ENCODE results near the gene RGS19. TPM values are rescaled to one million over a fixed set of nuclear protein-coding genes. Genes with fewer than 3 reads are reported as not detected.

RGS19 gene
- total RNA-seq, 1 experiment from 2014 or later = 12.8 TPM

DNA sequence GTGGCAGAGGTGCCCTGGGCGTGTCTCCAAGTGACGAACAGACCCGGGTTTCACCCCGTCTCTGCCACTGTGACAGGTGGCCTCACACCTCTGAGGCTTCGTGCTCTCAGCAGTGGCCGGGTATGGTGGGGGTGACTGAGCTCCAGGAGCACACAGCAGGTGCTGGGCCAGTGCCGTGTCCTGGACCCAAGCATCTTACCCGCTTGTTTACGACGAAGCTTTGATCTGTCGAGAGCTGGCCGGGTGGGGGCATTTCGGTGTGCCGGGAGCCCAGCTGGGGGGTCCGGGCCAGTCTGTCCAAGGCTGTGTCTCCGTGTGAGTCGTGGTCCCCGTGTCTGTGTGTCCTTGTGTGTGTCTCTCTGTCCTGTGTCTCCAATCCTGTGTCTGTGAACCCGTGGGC lies 12.0 kb upstream of the RGS19 start:
- H3K27me3 ChIP-seq (ENCODE audit: insufficient read depth, low read length) = no peaks in the 10 kb centered on the region
- WGBS (ENCODE audit: extremely low coverage, insufficient read length, low lambda C conversion rate) = no CpG with 5 or more reads among the region's 19 CpGs

More for the DNA sequence above, 12.0 kb upstream of the RGS19 start:
- H3K23ac ChIP-seq (ENCODE audit: insufficient read length, low read depth, low read length) = no peak overlapping the region
- no peak overlapping the region for H3K4ac ChIP-seq (ENCODE audit: low read depth, low read length)
- no peak overlapping the region for H3K27ac ChIP-seq (ENCODE audit: insufficient read length, low read depth, low read length)
- no peaks in the 10 kb centered on the region for H3K79me1 ChIP-seq (ENCODE audit: insufficient read depth, low read depth, low read length, poor library complexity, severe bottlenecking)
- H3K56ac ChIP-seq (ENCODE audit: insufficient read length, low read depth, low read length) = no peak overlapping the region
- H3K18ac ChIP-seq (ENCODE audit: insufficient read length, low read depth, low read length) = no peak overlapping the region
- no peak overlapping the region for H2BK120ac ChIP-seq (ENCODE audit: low read depth, low read length, poor library complexity, severe bottlenecking)
- H3K36me3 Mint-ChIP-seq (ENCODE audit: insufficient read depth in 1 of 3, low read depth in 3 of 3) = no peaks in the 10 kb centered on the region
- no peak overlapping the region for H4K5ac ChIP-seq (ENCODE audit: insufficient read length, low read depth, low read length)
- H2BK20ac ChIP-seq (ENCODE audit: low read depth, low read length, poor library complexity, severe bottlenecking) = no peak overlapping the region
- no peaks in the 10 kb centered on the region for H3K23me2 ChIP-seq (ENCODE audit: insufficient read length, low read depth, low read length, poor library complexity, severe bottlenecking)
- H4K20me1 ChIP-seq (ENCODE audit: control insufficient read depth, insufficient read depth, insufficient read length) = no peaks in the 10 kb centered on the region
- no peak overlapping the region for H3K14ac ChIP-seq (ENCODE audit: insufficient read depth, low read length)
- peaks cover 6 to 11% of the 10 kb centered on the region in 2 experiments for H3K4me1 Mint-ChIP-seq
- H3K79me2 ChIP-seq (ENCODE audit: insufficient read depth, low read length) = no peaks in the 10 kb centered on the region
- TF ChIP-seq, protein P1, sequence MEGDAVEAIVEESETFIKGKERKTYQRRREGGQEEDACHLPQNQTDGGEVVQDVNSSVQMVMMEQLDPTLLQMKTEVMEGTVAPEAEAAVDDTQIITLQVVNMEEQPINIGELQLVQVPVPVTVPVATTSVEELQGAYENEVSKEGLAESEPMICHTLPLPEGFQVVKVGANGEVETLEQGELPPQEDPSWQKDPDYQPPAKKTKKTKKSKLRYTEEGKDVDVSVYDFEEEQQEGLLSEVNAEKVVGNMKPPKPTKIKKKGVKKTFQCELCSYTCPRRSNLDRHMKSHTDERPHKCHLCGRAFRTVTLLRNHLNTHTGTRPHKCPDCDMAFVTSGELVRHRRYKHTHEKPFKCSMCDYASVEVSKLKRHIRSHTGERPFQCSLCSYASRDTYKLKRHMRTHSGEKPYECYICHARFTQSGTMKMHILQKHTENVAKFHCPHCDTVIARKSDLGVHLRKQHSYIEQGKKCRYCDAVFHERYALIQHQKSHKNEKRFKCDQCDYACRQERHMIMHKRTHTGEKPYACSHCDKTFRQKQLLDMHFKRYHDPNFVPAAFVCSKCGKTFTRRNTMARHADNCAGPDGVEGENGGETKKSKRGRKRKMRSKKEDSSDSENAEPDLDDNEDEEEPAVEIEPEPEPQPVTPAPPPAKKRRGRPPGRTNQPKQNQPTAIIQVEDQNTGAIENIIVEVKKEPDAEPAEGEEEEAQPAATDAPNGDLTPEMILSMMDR (conservative IDR thresholded peaks at IDR 0.05) = no peak
- H2AK5ac ChIP-seq (ENCODE audit: insufficient read length, low read length) = no peak overlapping the region
- H3K9me3 Mint-ChIP-seq = peaks cover 4 to 7% of the 10 kb centered on the region in 2 experiments; a peak in 4 of 5 replicates
- no peak overlapping the region for H4K8ac ChIP-seq (replicated peaks; ENCODE audit: insufficient read length, low read depth, low read length)
- H3K27me3 Mint-ChIP-seq (ENCODE audit: low read depth) = peaks cover 38% of the 10 kb centered on the region
- H3K4me1 ChIP-seq (ENCODE audit: insufficient read depth, low read length) = no peaks in the 10 kb centered on the region; the same call in 1 of the 2 replicates
- no peak overlapping the region for H2AFZ ChIP-seq (ENCODE audit: low read length)
- no peak overlapping the region for H4K91ac ChIP-seq (ENCODE audit: insufficient read length, low read depth, low read length)
- no peak overlapping the region for H2BK5ac ChIP-seq (ENCODE audit: insufficient read length, low read length)
- H2BK12ac ChIP-seq (ENCODE audit: insufficient read length, low read depth, low read length) = no peak overlapping the region
- H3K4me3 Mint-ChIP-seq = no peak overlapping the region
- no peak overlapping the region for H2BK15ac ChIP-seq (ENCODE audit: low read depth, low read length)
- no peak overlapping the region for H3K27ac Mint-ChIP-seq
- no peak overlapping the region for H3K9ac ChIP-seq (ENCODE audit: extremely low read depth, insufficient read length, low read length)
- no peak overlapping the region for H3T11ph ChIP-seq (ENCODE audit: low read length)
- H3K4me2 ChIP-seq (ENCODE audit: insufficient read depth, insufficient read length, low read length) = no peak overlapping the region
- no peak for DNase-seq
- H3K9me3 ChIP-seq (ENCODE audit: control insufficient read depth, low read depth, low read length) = no peaks in the 10 kb centered on the region

Measured in H9 (cell line).